Keratinocyte (primary cell): Measurements from ENCODE around the gene KREMEN2. TPM values are rescaled to one million over a fixed set of nuclear protein-coding genes. Genes with fewer than 3 reads are reported as not detected.

Experiments
- DNase-seq: peaks from one replicate; pipeline ENCODE4 v3.0.0-alpha.2; 2011; ENCODE audit warnings: low read depth, missing footprints, low spot score
- FAIRE-seq: peaks from 2 replicates; lab custom pipeline; 2011; peaks lifted over from hg19 to GRCh38; lab: Jason Lieb, UNC
- H2AFZ ChIP-seq: 2 replicates; pipeline ENCODE4 v1.6.0; 2012; ENCODE audit warnings: low read length, control low read depth, inconsistent platforms; ENCODE audit not compliant: control insufficient read depth
- H3K27ac ChIP-seq: 2 replicates; pipeline ENCODE4 v1.5.1; 2011; ENCODE audit warnings: low read length; ENCODE audit not compliant: control insufficient read depth, insufficient read depth
- H3K27me3 ChIP-seq: 3 replicates; pipeline ENCODE4 v1.6.0; 2011; ENCODE audit warnings: low read length; ENCODE audit not compliant: control insufficient read depth, insufficient read depth; ENCODE audit errors: extremely low read depth
- H3K36me3 ChIP-seq, 2 experiments: 2 replicates in 1 of 2; 3 replicates in 1 of 2; pipeline ENCODE4 v1.5.1; 2011; ENCODE audit warnings: low read length in 2 of 2, mild to moderate bottlenecking in 1 of 2; ENCODE audit not compliant: control insufficient read depth in 2 of 2, insufficient read depth in 2 of 2; ENCODE audit errors: extremely low read depth in 1 of 2
- H3K4me1 ChIP-seq: 3 replicates; pipeline ENCODE4 v1.5.1; 2011; ENCODE audit warnings: low read length; ENCODE audit not compliant: control insufficient read depth, insufficient read depth; ENCODE audit errors: extremely low read depth
- H3K4me2 ChIP-seq: 3 replicates; pipeline ENCODE4 v1.6.0; 2011; ENCODE audit warnings: low read depth, low read length; ENCODE audit not compliant: control insufficient read depth, insufficient read depth; ENCODE audit errors: extremely low read depth
- H3K4me3 ChIP-seq, 3 experiments: fragments of 200-600 bp in 1 of 3; sonication (generic) in 1 of 3; 2 replicates in 2 of 3; 3 replicates in 1 of 3; pipeline ENCODE4 v1.5.1; 2011 to 2016; ENCODE audit warnings: low read length in 3 of 3, mild to moderate bottlenecking in 3 of 3, control low read depth in 2 of 3, inconsistent platforms in 1 of 3, low read depth in 1 of 3, mixed read lengths in 1 of 3, mixed run types in 1 of 3, moderate library complexity in 1 of 3; ENCODE audit not compliant: control insufficient read depth in 2 of 3, insufficient read depth in 2 of 3; ENCODE audit errors: extremely low read depth in 1 of 3
- H3K79me2 ChIP-seq: 2 replicates; pipeline ENCODE4 v1.6.0; 2012; ENCODE audit warnings: low read length; ENCODE audit not compliant: control insufficient read depth, insufficient read depth
- H3K9ac ChIP-seq: 3 replicates; pipeline ENCODE4 v1.6.0; 2011; ENCODE audit warnings: low read length; ENCODE audit not compliant: control insufficient read depth, insufficient read depth; ENCODE audit errors: extremely low read depth
- H3K9me1 ChIP-seq: 3 replicates; pipeline ENCODE4 v1.6.0; 2011; ENCODE audit warnings: low read length; ENCODE audit not compliant: control insufficient read depth, insufficient read depth; ENCODE audit errors: extremely low read depth
- H3K9me3 ChIP-seq: 2 replicates; pipeline ENCODE4 v1.5.1; 2012; ENCODE audit warnings: low read depth, low read length; ENCODE audit not compliant: control insufficient read depth
- H4K20me1 ChIP-seq: 3 replicates; pipeline ENCODE4 v1.6.0; 2011; ENCODE audit warnings: low read length; ENCODE audit not compliant: control insufficient read depth, insufficient read depth; ENCODE audit errors: extremely low read depth
- CTCF ChIP-seq, 3 experiments: IDR thresholded peaks in 1 of 3; conservative IDR thresholded peaks in 1 of 3; optimal IDR thresholded peaks in 1 of 3; 2 replicates in 2 of 3; 3 replicates in 1 of 3; pipeline versions ENCODE3 to v1.5.1; 2011; ENCODE audit warnings: low read length in 3 of 3, mild to moderate bottlenecking in 3 of 3, moderate library complexity in 2 of 3, control low read depth in 1 of 3, inconsistent platforms in 1 of 3; ENCODE audit not compliant: insufficient read depth in 2 of 3; ENCODE audit errors: extremely low read depth in 1 of 3
- EZH2 ChIP-seq: IDR thresholded peaks from one replicate; pipeline ENCODE4 v1.6.1; 2012; ENCODE audit warnings: inconsistent platforms, mild to moderate bottlenecking, low read length, moderate library complexity
- dilution Hi-C: fragments of 300-500 bp; cut with MboI; formaldehyde crosslinking; loops from one replicate; pipeline ENCODE4 v1.7.0; 2020; ENCODE audit warnings: low sequenced_read_pairs; ENCODE audit not compliant: extremely low pct_ligation_motif_present
- polyA plus RNA-seq, 5 experiments: library from polyadenylated mRNA; depleted of rRNA in 3 of 5; stranded (reverse) in 3 of 5; stranded (forward) in 1 of 5; unstranded in 1 of 5; fragments of >200 nt; gene quantifications; 1 replicate in 1 of 5; 2 replicates in 3 of 5; 3 replicates in 1 of 5; pipeline versions ENCODE4 v1.2.1 to v1.2.3, GENCODE V29; 2011 to 2012; ENCODE audit warnings: missing spikeins in 2 of 5, low read depth in 1 of 5, low replicate concordance in 1 of 5

Gene KREMEN2
- polyA plus RNA-seq, 1 donor (not counting 4 experiments of a cell fraction or from before 2014, with no cell fraction given): 3.3 TPM

DNA sequence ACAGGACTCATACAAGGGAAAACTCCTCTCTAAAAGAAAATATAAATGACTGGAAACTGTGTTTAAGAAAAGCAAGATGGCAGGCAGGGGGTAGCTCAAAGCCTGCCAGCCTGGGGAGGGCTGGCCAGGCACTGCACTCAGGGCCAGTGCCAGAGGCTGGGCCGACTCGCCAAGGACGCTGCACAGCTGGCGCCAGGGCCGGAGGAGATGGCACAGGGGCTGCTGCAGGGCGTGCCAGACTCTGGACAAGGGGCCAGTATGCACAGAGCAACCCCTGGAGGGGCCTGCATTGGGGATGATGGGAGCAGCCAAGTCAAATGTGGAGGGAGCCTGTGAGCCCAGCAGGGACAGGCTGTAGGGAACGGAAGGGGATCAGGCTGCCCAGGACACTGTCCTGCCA lies 12.1 kb downstream of the KREMEN2 start:
- Histone ChIP-seq H3K27me3 (no peaks in the 10 kb centered on the region), H3K9me3 (no peaks in the 10 kb centered on the region), H3K4me1 (peaks cover 18% of the 10 kb centered on the region), H3K79me2 (peaks cover 18% of the 10 kb centered on the region), H3K36me3 (peaks cover 1 to 17% of the 10 kb centered on the region in 2 experiments), H4K20me1 (peaks cover 1% of the 10 kb centered on the region), H3K9me1 (no peaks in the 10 kb centered on the region), H2AFZ (no peak overlapping the region), H3K4me2 (no peak overlapping the region), H3K27ac (no peak overlapping the region), H3K4me3 (no peak overlapping the region), H3K9ac (no peak overlapping the region)
- TF ChIP-seq EZH2 (no peak), CTCF (optimal IDR thresholded peaks at IDR 0.05 in 1 of 3, IDR thresholded peaks at IDR 0.05 in 1 of 3, conservative IDR thresholded peaks at IDR 0.05 in 1 of 3; ENCODE audit: extremely low read depth in 1 of 3, insufficient read depth in 2 of 3, low read length in 3 of 3) (no peak)
- DNase-seq (no peak), FAIRE-seq (no peak)
- dilution Hi-C loops: no loop called here

- Histone ChIP-seq H3K79me2 (peaks cover 17% of the 10 kb centered on the region), H3K9me3 (no peaks in the 10 kb centered on the region), H4K20me1 (no peaks in the 10 kb centered on the region), H3K4me3 (no peak overlapping the region), H3K4me1 (peaks cover 21% of the 10 kb centered on the region), H3K27ac (no peak overlapping the region), H3K27me3 (no peaks in the 10 kb centered on the region), H3K4me2 (no peak overlapping the region), H3K9ac (no peak overlapping the region), H3K9me1 (no peaks in the 10 kb centered on the region), H2AFZ (no peak overlapping the region), H3K36me3 (peaks cover 1 to 17% of the 10 kb centered on the region in 2 experiments)
- DNase-seq: no peak
- TF ChIP-seq EZH2 (no peak), CTCF (optimal IDR thresholded peaks at IDR 0.05 in 1 of 3, IDR thresholded peaks at IDR 0.05 in 1 of 3, conservative IDR thresholded peaks at IDR 0.05 in 1 of 3; ENCODE audit: extremely low read depth in 1 of 3, insufficient read depth in 2 of 3, low read length in 3 of 3) (no peak)
- dilution Hi-C loops: no loop called here
- FAIRE-seq: no peak
Measured at GRCh38 chr16:2976673-2977072, 12.6 kb downstream of the KREMEN2 start.
